Prostate gland (tissue), 2 donors: ENCODE data around the gene ADIRF.
"Not testable (repeated sequence)": the region's sequence is repeated elsewhere in the genome, so short reads cannot be mapped to it uniquely, and the experiment has no call there.

Experiments
- CTCF ChIP-seq, 4 experiments: fragments of 200-600 bp in 2 of 4; fragments of 450-650 bp in 2 of 4; sonication (generic) in 2 of 4; IDR thresholded peaks; 1 replicate in 3 of 4; 2 replicates in 1 of 4; pipeline ENCODE4 v1.5.1; 2016 to 2019; ENCODE audit warnings: antibody characterized with exemption in 4 of 4, mild to moderate bottlenecking in 2 of 4, moderate library complexity in 2 of 4
- POLR2A ChIP-seq: fragments of 450-650 bp; IDR thresholded peaks from one replicate; pipeline ENCODE4 v1.6.1; 2016; ENCODE audit warnings: antibody characterized with exemption, mild to moderate bottlenecking
- POLR2AphosphoS5 ChIP-seq: sonication (generic); formaldehyde crosslinking; IDR thresholded peaks from one replicate; pipeline ENCODE4 v1.6.1; 2017; ENCODE audit warnings: antibody characterized with exemption

GRCh38 chr10:87020056-87020455 is 51.8 kb downstream of the ADIRF start, which contains the start of gene FAM25A:
- not testable (repeated sequence) for TF ChIP-seq CTCF (IDR thresholded peaks at IDR 0.05); POLR2A; POLR2AphosphoS5
